Adrenal gland (tissue), 12 donors: ENCODE measurements around the gene ITGA7. TPM values are rescaled to one million over a fixed set of nuclear protein-coding genes. Genes with fewer than 3 reads are reported as not detected.

Source experiments
- DNase-seq, 7 donors: peaks; one replicate each; pipeline ENCODE4 v3.0.0-alpha.2; 2019 to 2020
- H3K27ac ChIP-seq, 5 donors: fragments of 200-600 bp; sonication (generic) in 4 of 5; 1 replicate in 3 of 5; 2 replicates in 2 of 5; pipeline versions ENCODE4 v1.5.1 to v1.8.0; 2016 to 2020; ENCODE audit warnings: mild to moderate bottlenecking in 1 of 5
- H3K27me3 ChIP-seq: fragments of 200-600 bp; 2 replicates; pipeline ENCODE4 v1.8.0; 2021
- H3K36me3 ChIP-seq, 2 donors: fragments of 200-600 bp; replicated peaks in 1 of 2; 1 replicate in 1 of 2; 2 replicates in 1 of 2; pipeline versions ENCODE4 v1.5.1 to v1.8.0; 2018 to 2022
- H3K4me1 ChIP-seq, 2 donors: fragments of 200-600 bp; replicated peaks in 1 of 2; 1 replicate in 1 of 2; 2 replicates in 1 of 2; pipeline versions ENCODE4 v1.5.1 to v1.8.0; 2018 to 2021
- H3K4me3 ChIP-seq, 4 donors: fragments of 200-600 bp; sonication (generic) in 3 of 4; one replicate each; pipeline ENCODE4 v1.5.1; 2016 to 2018
- H3K9me3 ChIP-seq, 3 donors: fragments of 200-600 bp; sonication (generic) in 1 of 3; replicated peaks in 1 of 3; 1 replicate in 2 of 3; 2 replicates in 1 of 3; pipeline versions ENCODE4 v1.5.1 to v1.8.0; 2016 to 2021
- POLR2A ChIP-seq, 2 donors: fragments of 450-650 bp; IDR thresholded peaks; one replicate each; pipeline ENCODE4 v1.6.1; 2017; ENCODE audit warnings: antibody characterized with exemption in 2 of 2, mild to moderate bottlenecking in 2 of 2, moderate library complexity in 1 of 2
- WGBS, 4 donors: extraction: QIAGEN DNeasy Blood & Tissue Kit in 2 of 4; methylation state at CpG; one replicate each; pipeline versions ENCODE4 v1.1.5 to v1.1.7; 2013 to 2017; 5-methylcytosine and 5-hydroxymethylcytosine counted together
- intact Hi-C, 2 donors: fragments of 100-400 bp; cut with DNase I; formaldehyde crosslinking; loops; one replicate each; pipeline versions ENCODE4 v1.14.1 to v1.15.0; 2022 to 2023
- polyA plus RNA-seq, 3 donors: library from polyadenylated mRNA; stranded (reverse); fragments of 200-250 nt in 2 of 3; fragments of 350-450 nt in 1 of 3; fragmentation: Illumina TruSeq in 1 of 3; extraction: RNeasy Lipid Tissue Mini Kit (QIAGEN cat#74804) in 1 of 3; gene quantifications; one replicate each; pipeline ENCODE4 v1.2.3, GENCODE V29; 2013 to 2014
- total RNA-seq, 9 donors: library from RNA; depleted of rRNA in 4 of 9; stranded (reverse); fragments of >200 nt in 4 of 9; fragments of 120-200 nt in 1 of 9; fragmentation: NEBNext Ultra II Directional in 1 of 9; extraction: Animal tissue kit (Norgen Biotek cat#: 25700) in 1 of 9; gene quantifications; one replicate each; pipeline versions ENCODE4 v1.1.0 to v1.2.4, GENCODE V29; 2013 to 2023
- TF ChIP-seq, protein P1 (sequence below), 6 experiments: fragments of 450-650 bp in 4 of 6; fragments of 200-600 bp in 2 of 6; sonication (generic) in 1 of 6; IDR thresholded peaks; 1 replicate in 5 of 6; 2 replicates in 1 of 6; pipeline versions ENCODE4 v1.5.1 to v1.8.0; 2016 to 2021; ENCODE audit warnings: antibody characterized with exemption in 6 of 6, mild to moderate bottlenecking in 2 of 6, moderate library complexity in 1 of 6
- donor health status: healthy with polysubstance abuse.
- donor health status: Bipolar disorder and iron deficiency.
- donor health status: DM: yes; HTN: yes; CAD: no.
- donor health status: DM: no; HTN: no; CAD: no.
- donor health status: DM: no; HTN: no; CAD: no.
- donor health status: DM: yes; HTN: yes; CAD: no.

Gene ITGA7
- total and polyA plus RNA-seq, 12 donors, result 5.7 to 77.1 (median 15.7) TPM

DNA sequence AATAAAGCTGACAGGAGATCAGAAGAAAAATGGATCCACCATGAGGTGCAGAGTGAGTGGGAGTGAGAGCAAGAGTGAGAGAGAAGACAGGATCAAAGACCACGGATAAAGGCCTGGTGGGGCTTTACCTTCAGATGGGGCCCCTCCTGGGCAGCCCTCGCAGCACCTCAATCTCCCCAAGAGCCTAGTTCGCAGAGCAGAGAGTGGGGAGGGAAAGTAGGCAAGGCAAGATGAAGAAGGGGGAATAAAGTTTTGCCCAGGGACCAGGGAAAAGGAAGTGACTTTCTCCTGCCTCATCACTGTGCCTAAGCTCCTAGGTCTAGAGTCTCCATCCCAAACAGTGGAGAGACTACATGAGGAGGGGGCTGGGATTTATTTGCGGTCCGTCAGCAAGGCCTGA is 60.7 kb downstream of the ITGA7 start:
- H3K4me1 ChIP-seq, result peaks cover 0 to 10% of the 10 kb centered on the region in 2 donors
- intact Hi-C loops, result no loop called here

DNA sequence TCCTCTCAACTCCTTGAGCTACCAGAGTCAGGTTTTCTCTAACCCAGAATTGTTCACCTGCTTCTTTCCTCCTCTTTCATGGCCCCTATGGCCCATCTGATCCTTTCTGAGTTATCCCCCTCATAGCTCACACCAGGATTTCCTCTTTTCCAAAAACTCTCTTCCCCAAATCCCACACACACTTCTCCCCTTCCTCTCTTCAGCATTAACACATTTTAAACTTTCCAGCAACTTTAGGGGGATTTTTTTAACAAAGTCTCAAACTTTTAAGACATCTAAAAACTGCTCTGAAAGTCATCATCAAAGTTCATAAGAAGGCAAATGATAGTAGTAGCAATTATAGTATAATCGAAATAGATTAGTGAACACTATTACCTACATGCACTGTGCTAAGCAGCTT is 63.1 kb downstream of the ITGA7 start:
- DNase-seq, result no peak
- Histone ChIP-seq H3K27ac (no peak overlapping the region), H3K36me3 (no peaks in the 10 kb centered on the region), H3K4me3 (no peak overlapping the region), H3K27me3 (no peaks in the 10 kb centered on the region), H3K9me3 (no peaks in the 10 kb centered on the region), H3K4me1 (peaks cover 0 to 10% of the 10 kb centered on the region in 2 donors)
- 63 to 85% (median 68%) methylated on average over 1 of the region's 1 CpG for WGBS, 4 donors
- TF ChIP-seq, protein P1, sequence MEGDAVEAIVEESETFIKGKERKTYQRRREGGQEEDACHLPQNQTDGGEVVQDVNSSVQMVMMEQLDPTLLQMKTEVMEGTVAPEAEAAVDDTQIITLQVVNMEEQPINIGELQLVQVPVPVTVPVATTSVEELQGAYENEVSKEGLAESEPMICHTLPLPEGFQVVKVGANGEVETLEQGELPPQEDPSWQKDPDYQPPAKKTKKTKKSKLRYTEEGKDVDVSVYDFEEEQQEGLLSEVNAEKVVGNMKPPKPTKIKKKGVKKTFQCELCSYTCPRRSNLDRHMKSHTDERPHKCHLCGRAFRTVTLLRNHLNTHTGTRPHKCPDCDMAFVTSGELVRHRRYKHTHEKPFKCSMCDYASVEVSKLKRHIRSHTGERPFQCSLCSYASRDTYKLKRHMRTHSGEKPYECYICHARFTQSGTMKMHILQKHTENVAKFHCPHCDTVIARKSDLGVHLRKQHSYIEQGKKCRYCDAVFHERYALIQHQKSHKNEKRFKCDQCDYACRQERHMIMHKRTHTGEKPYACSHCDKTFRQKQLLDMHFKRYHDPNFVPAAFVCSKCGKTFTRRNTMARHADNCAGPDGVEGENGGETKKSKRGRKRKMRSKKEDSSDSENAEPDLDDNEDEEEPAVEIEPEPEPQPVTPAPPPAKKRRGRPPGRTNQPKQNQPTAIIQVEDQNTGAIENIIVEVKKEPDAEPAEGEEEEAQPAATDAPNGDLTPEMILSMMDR (IDR thresholded peaks at IDR 0.05), result no peak
- TF ChIP-seq POLR2A (IDR thresholded peaks at IDR 0.05), result no peak
- intact Hi-C loops, result no loop called here

More for the DNA sequence above, 60.7 kb downstream of the ITGA7 start:
- no peak for DNase-seq
- no peaks in the 10 kb centered on the region for H3K36me3 ChIP-seq
- H3K27ac ChIP-seq, result peak overlapping the region in 4 of 5 donors; percentile 30 to 79 (median 45)
- no peak overlapping the region for H3K4me3 ChIP-seq
- no peaks in the 10 kb centered on the region for H3K27me3 ChIP-seq
- TF ChIP-seq, protein P1 (IDR thresholded peaks at IDR 0.05), result no peak
- no peak for TF ChIP-seq POLR2A (IDR thresholded peaks at IDR 0.05)
- 91 to 95% (median 93%) methylated on average over 5 of the region's 5 CpGs for WGBS, 4 donors
- H3K9me3 ChIP-seq, result no peaks in the 10 kb centered on the region

DNA sequence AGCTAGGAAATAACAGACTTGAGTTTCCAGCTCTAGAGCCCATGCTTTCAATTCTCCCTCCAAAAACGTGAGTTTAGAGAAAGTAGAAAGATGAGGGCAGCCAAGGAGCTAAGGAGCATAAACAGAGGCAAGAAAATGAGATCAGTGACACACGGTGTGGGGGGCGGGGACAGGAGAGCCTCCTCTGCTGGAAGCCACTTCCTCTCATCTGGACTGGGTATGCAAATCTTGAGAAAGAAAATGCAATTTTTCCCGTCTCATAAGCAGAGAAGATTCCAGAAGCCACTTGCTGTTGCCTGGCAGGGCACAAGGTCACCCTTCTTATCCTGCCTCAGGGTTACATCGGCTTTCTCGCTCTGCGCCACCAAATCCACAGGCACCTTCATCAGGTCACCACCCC is 65.0 kb downstream of the ITGA7 start:
- Histone ChIP-seq H3K27me3 (no peaks in the 10 kb centered on the region), H3K36me3 (no peaks in the 10 kb centered on the region), H3K9me3 (no peaks in the 10 kb centered on the region), H3K27ac (peak overlapping the region in 2 of 5 donors; percentile 36 to 64), H3K4me3 (no peak overlapping the region), H3K4me1 (peaks cover 0 to 10% of the 10 kb centered on the region in 2 donors)
- TF ChIP-seq, protein P1 (IDR thresholded peaks at IDR 0.05), result no peak
- TF ChIP-seq POLR2A (IDR thresholded peaks at IDR 0.05), result no peak
- DNase-seq, result no peak
- 43 to 65% (median 57%) methylated on average over 7 of the region's 7 CpGs for WGBS, 4 donors
- intact Hi-C loops, result no loop called here

- intact Hi-C loops, result no loop called here
- H3K27me3 ChIP-seq, result no peaks in the 10 kb centered on the region
- no peaks in the 10 kb centered on the region for H3K9me3 ChIP-seq
- H3K4me1 ChIP-seq, result peaks cover 0 to 10% of the 10 kb centered on the region in 2 donors
- WGBS, 4 donors, result 28 to 58% (median 47%) methylated on average over 2 of the region's 2 CpGs
- TF ChIP-seq POLR2A (IDR thresholded peaks at IDR 0.05), result no peak
- TF ChIP-seq, protein P1 (IDR thresholded peaks at IDR 0.05), result no peak
- no peak overlapping the region for H3K4me3 ChIP-seq
- peak overlapping the region in 2 of 5 donors; percentile 36 to 64 for H3K27ac ChIP-seq
- H3K36me3 ChIP-seq, result no peaks in the 10 kb centered on the region
- no peak for DNase-seq
These were observed 65.4 kb downstream of the ITGA7 start for GRCh38 chr12:55642267-55642666.
